ENCODE data around the gene OBP2B.

GRCh38 chr9:133221177-133221809 lies 12.2 kb upstream of the OBP2B start:
- TF ChIP-seq CTCF (conservative IDR thresholded peaks at IDR 0.05; ENCODE audit: low read depth in 2 of 2) = no peak
- no peak for TF ChIP-seq POLR2AphosphoS5 (IDR thresholded peaks at IDR 0.05; ENCODE audit: low read depth)
- TF ChIP-seq EZH2 (IDR thresholded peaks at IDR 0.05; ENCODE audit: low read depth, unreplicated experiment) = no peak
- no peak for TF ChIP-seq CREB1 (CRISPR knock-in tag; IDR thresholded peaks at IDR 0.05; ENCODE audit: low read depth)
- no peak for TF ChIP-seq EZH2phosphoT487 (IDR thresholded peaks at IDR 0.05; ENCODE audit: unreplicated experiment)

Measured in GM23338 (cell line).